ENCODE data around the gene SMIM38. TPM values are rescaled to one million over a fixed set of nuclear protein-coding genes. Genes with fewer than 3 reads are reported as not detected.

Gene SMIM38
- total RNA-seq, 1 experiment from 2014 or later: 0.09 TPM

GRCh38 chr11:69107413-69107812 lies 48.3 kb upstream of the SMIM38 start:
- H4K20me1 ChIP-seq (ENCODE audit: control insufficient read depth, insufficient read depth, insufficient read length): no peaks in the 10 kb centered on the region
- TF ChIP-seq CTCF (conservative IDR thresholded peaks at IDR 0.05): no peak
- H3K23me2 ChIP-seq (ENCODE audit: insufficient read length, low read depth, low read length, poor library complexity, severe bottlenecking): no peaks in the 10 kb centered on the region
- no peak overlapping the region for H2BK15ac ChIP-seq (ENCODE audit: low read depth, low read length)
- H3K79me2 ChIP-seq (ENCODE audit: insufficient read depth, low read length): no peaks in the 10 kb centered on the region
- no peak overlapping the region for H3K4ac ChIP-seq (ENCODE audit: low read depth, low read length)
- H2BK120ac ChIP-seq (ENCODE audit: low read depth, low read length, poor library complexity, severe bottlenecking): no peak overlapping the region
- H3K27me3 Mint-ChIP-seq (ENCODE audit: low read depth): peaks cover 15% of the 10 kb centered on the region; the same call in 1 of the 2 replicates
- H3K27ac Mint-ChIP-seq: no peak overlapping the region
- H3K27me3 ChIP-seq (ENCODE audit: insufficient read depth, low read length): no peaks in the 10 kb centered on the region
- no peak overlapping the region for H2AFZ ChIP-seq (ENCODE audit: low read length)
- no peak overlapping the region for H3K9ac ChIP-seq (ENCODE audit: extremely low read depth, insufficient read length, low read length)
- H3K56ac ChIP-seq (ENCODE audit: insufficient read length, low read depth, low read length): no peak overlapping the region
- no peak overlapping the region for H2BK5ac ChIP-seq (ENCODE audit: insufficient read length, low read length)
- no peak overlapping the region; the same call in 1 of the 2 replicates for H3K14ac ChIP-seq (ENCODE audit: insufficient read depth, low read length)
- no peak overlapping the region for H3T11ph ChIP-seq (ENCODE audit: low read length)
- DNase-seq: no peak
- H2BK20ac ChIP-seq (ENCODE audit: low read depth, low read length, poor library complexity, severe bottlenecking): no peak overlapping the region
- H4K8ac ChIP-seq (replicated peaks; ENCODE audit: insufficient read length, low read depth, low read length): no peak overlapping the region
- no peak overlapping the region for H3K23ac ChIP-seq (ENCODE audit: insufficient read length, low read depth, low read length)
- no peak overlapping the region for H2BK12ac ChIP-seq (ENCODE audit: insufficient read length, low read depth, low read length)
- H3K4me1 ChIP-seq (ENCODE audit: insufficient read depth, low read length): no peaks in the 10 kb centered on the region
- peaks cover 0 to 4% of the 10 kb centered on the region in 2 experiments; a peak in 1 of 4 replicates for H3K4me1 Mint-ChIP-seq
- no peak overlapping the region for H4K91ac ChIP-seq (ENCODE audit: insufficient read length, low read depth, low read length)
- no peak overlapping the region for H3K18ac ChIP-seq (ENCODE audit: insufficient read length, low read depth, low read length)
- no peak overlapping the region for H3K4me3 Mint-ChIP-seq
- H3K79me1 ChIP-seq (ENCODE audit: insufficient read depth, low read depth, low read length, poor library complexity, severe bottlenecking): no peaks in the 10 kb centered on the region
- H3K4me2 ChIP-seq (ENCODE audit: insufficient read depth, insufficient read length, low read length): no peak overlapping the region
- H3K9me3 ChIP-seq (ENCODE audit: control insufficient read depth, low read depth, low read length): no peaks in the 10 kb centered on the region
- H3K36me3 Mint-ChIP-seq (ENCODE audit: insufficient read depth in 1 of 3, low read depth in 3 of 3): peaks cover 2 to 15% (median 3%) of the 10 kb centered on the region in 3 experiments; a peak in 4 of 7 replicates
- no peak overlapping the region for H3K27ac ChIP-seq (ENCODE audit: insufficient read length, low read depth, low read length)
- H2AK5ac ChIP-seq (ENCODE audit: insufficient read length, low read length): no peak overlapping the region
- peaks cover 15 to 16% of the 10 kb centered on the region in 2 experiments for H3K9me3 Mint-ChIP-seq
- H4K5ac ChIP-seq (ENCODE audit: insufficient read length, low read depth, low read length): no peak overlapping the region

All from H9 (cell line).